Right lobe of liver (tissue), 6 donors: ENCODE data around the gene CTSF. TPM values are rescaled to one million over a fixed set of nuclear protein-coding genes. Genes with fewer than 3 reads are reported as not detected.

ENCODE experiments used
- ATAC-seq, 4 donors: fragments of 200-7000 bp; cut with Tn5 transposase; one replicate each; pipeline ENCODE4 v1.9.1; 2020; ENCODE audit warnings: mild to moderate bottlenecking in 4 of 4, moderate library complexity in 4 of 4
- DNase-seq, 3 donors: peaks; one replicate each; pipeline ENCODE4 v3.0.0-alpha.2; 2020
- H3K27ac ChIP-seq, 3 donors: fragments of 200-600 bp; one replicate each; pipeline ENCODE4 v1.8.0; 2022
- H3K27me3 ChIP-seq, 2 donors: fragments of 200-600 bp; one replicate each; pipeline ENCODE4 v1.8.0; 2022
- H3K36me3 ChIP-seq, 4 donors: fragments of 200-600 bp; sonication (generic) in 1 of 4; one replicate each; pipeline versions ENCODE4 v1.5.1 to v1.8.0; 2017 to 2022; ENCODE audit warnings: control low read depth in 1 of 4
- H3K4me1 ChIP-seq, 4 donors: fragments of 200-600 bp; sonication (generic) in 1 of 4; one replicate each; pipeline versions ENCODE4 v1.5.1 to v1.8.0; 2017 to 2022; ENCODE audit warnings: control low read depth in 1 of 4
- H3K4me3 ChIP-seq, 3 donors: fragments of 200-600 bp; one replicate each; pipeline ENCODE4 v1.8.0; 2022
- H3K9me3 ChIP-seq, 4 donors: fragments of 200-600 bp; sonication (generic) in 1 of 4; one replicate each; pipeline versions ENCODE4 v1.5.1 to v1.8.0; 2017 to 2022; ENCODE audit warnings: control low read depth in 1 of 4
- CTCF ChIP-seq, 4 donors: fragments of 200-600 bp in 3 of 4; fragments of 450-650 bp in 1 of 4; IDR thresholded peaks; one replicate each; pipeline versions ENCODE4 v1.5.1 to v1.8.0; 2016 to 2022; ENCODE audit warnings: antibody characterized with exemption in 4 of 4, mild to moderate bottlenecking in 2 of 4
- POLR2A ChIP-seq: fragments of 450-650 bp; IDR thresholded peaks from one replicate; pipeline ENCODE4 v1.6.1; 2017; ENCODE audit warnings: antibody characterized with exemption, mild to moderate bottlenecking
- WGBS: methylation state at CpG from one replicate; pipeline ENCODE4 v1.1.6; 2018; ENCODE audit warnings: low coverage, low lambda C conversion rate; ENCODE audit not compliant: insufficient coverage; ENCODE audit errors: missing lambda C conversion rate; 5-methylcytosine and 5-hydroxymethylcytosine counted together
- intact Hi-C, 2 donors: fragments of 100-400 bp; cut with DNase I; formaldehyde crosslinking; loops; one replicate each; pipeline versions ENCODE4 v1.11.2 to v1.14.1; 2022
- total RNA-seq, 6 experiments: library from RNA; depleted of rRNA in 2 of 6; stranded (reverse); fragments of >200 nt in 2 of 6; fragmentation: NEBNext Ultra II Directional in 3 of 6; extraction: Animal tissue kit (Norgen Biotek cat#: 25700) in 3 of 6; gene quantifications; one replicate each; pipeline versions ENCODE4 v1.1.0 to v1.2.4, GENCODE V29; 2016 to 2023
- donor health status: DM: no; HTN: yes; CAD: no.
- donor health status: DM: no; HTN: no; CAD: no.
- donor health status: DM: no; HTN: no; CAD: no.
- donor health status: DM: no; HTN: yes; CAD: no.
- donor health status: DM: no; HTN: yes; CAD: no.

CTSF gene
- total RNA-seq, 6 experiments from 2014 or later = 35.3 to 54.4 (median 44.7) TPM

DNA sequence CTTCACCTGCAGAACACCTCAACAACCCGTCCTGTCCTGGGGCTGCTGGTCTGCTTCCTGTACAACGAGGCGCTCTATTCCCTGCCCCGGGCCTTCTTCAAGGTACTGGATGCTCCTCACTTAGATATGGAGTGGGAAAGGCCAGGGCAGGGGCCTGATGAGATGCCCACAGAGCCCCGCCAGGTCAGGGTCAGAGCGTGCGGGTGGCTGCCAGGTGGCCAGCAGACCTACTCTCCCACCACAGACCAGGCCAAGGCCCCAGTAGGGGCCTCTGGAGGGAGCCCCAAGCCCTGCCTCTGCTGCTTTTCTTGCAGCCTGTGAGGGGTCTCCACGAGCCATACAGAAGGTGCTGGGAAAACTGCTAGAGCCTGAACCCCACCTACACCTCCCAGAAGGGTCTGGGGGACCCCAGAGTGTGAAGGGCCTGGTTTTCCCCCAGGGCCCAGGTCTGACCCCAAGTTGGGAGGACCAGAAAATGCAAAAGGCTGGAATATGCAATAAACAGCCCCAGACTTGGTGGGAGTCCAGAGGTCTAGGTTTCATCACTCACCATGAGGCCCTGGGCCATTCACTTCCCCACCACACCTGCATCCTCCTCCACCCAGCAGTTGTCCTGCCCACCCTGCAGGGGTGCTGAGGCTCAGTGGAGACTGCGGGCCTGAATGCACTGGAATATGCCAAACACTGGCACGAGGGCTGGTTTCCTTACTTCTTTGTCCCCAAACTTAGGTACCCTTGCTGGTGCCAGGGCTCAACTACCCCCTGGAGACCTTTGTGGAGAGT lies 37.3 kb downstream of the CTSF start:
- 93% methylated on average over 4 of the region's 10 CpGs for WGBS
- peaks cover 0 to under 1% (median 0%) of the 10 kb centered on the region in 4 donors for H3K36me3 ChIP-seq
- ATAC-seq = peak in 2 of 4 donors; percentile 14 to 19

DNA sequence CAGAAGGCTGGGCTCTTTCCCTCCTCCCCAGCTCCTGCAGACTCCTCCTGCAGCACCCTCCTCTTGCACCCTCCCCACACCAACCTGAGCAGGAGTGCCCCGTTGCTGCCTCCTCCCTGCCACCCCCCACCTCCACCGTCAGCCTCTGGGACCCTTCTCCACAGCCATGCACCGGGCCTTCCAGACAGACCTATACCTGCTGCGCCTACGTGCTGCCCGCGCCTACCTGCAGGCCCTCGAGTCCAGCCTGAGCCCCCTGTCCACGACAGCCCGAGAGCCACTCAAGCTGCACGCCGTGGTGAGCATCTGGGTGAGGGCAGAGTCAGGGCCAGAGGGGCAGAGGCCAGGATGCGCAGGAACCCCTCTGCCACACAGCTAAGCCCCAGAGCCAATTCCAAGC lies 38.8 kb downstream of the CTSF start:
- H3K36me3 ChIP-seq = no peaks in the 10 kb centered on the region
- DNase-seq (no peak), ATAC-seq (peak in 2 of 4 donors; percentile 14 to 22)
- intact Hi-C loops = no loop called here
- H3K4me3 ChIP-seq = no peak overlapping the region
- TF ChIP-seq CTCF (IDR thresholded peaks at IDR 0.05) (no peak), POLR2A (no peak)
- no CpG with 5 or more reads among the region's 13 CpGs for WGBS
- H3K27ac ChIP-seq = no peak overlapping the region
- no peaks in the 10 kb centered on the region for H3K4me1 ChIP-seq
- no peaks in the 10 kb centered on the region for H3K9me3 ChIP-seq
- no peaks in the 10 kb centered on the region for H3K27me3 ChIP-seq

More for the DNA sequence above, 37.3 kb downstream of the CTSF start:
- Histone ChIP-seq H3K4me3 (no peak overlapping the region), H3K27ac (no peak overlapping the region), H3K27me3 (no peaks in the 10 kb centered on the region), H3K9me3 (no peaks in the 10 kb centered on the region), H3K4me1 (no peaks in the 10 kb centered on the region)
- DNase-seq = no peak
- intact Hi-C loops = no loop called here
- no peak for TF ChIP-seq POLR2A

DNA sequence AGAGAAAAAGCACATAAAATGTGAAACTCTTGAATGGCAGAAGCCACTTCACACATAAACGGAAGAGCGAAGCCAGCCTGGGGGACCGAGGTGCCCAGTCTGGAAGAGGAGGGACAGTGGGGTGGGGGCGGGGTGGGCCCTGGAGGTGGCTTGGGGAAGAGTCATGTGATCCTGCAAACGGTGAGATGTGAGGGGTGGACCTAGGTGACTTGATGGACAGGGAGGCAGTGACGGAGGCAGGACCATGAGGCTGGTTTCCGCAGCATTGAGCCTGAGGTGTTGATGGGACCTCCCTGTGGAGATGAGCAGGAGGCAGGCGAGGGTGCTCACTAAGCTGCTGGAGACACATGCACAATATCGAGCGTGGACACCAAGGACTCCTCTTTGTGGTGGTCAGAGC lies 39.3 kb downstream of the CTSF start:
- Histone ChIP-seq H3K9me3 (no peaks in the 10 kb centered on the region), H3K36me3 (no peaks in the 10 kb centered on the region), H3K27me3 (no peaks in the 10 kb centered on the region), H3K4me3 (no peak overlapping the region), H3K4me1 (no peaks in the 10 kb centered on the region), H3K27ac (no peak overlapping the region)
- no peak for TF ChIP-seq CTCF (IDR thresholded peaks at IDR 0.05)
- TF ChIP-seq POLR2A = no peak
- ATAC-seq (no peak), DNase-seq (no peak)
- 76% methylated on average over 7 of the region's 10 CpGs for WGBS
- intact Hi-C loops = no loop called here

GRCh38 chr11:66524304-66525040 lies 43.9 kb downstream of the CTSF start:
- TF ChIP-seq POLR2A (no peak), CTCF (IDR thresholded peaks at IDR 0.05) (no peak)
- WGBS = 92% methylated on average over 9 of the region's 10 CpGs
- Histone ChIP-seq H3K4me3 (no peak overlapping the region), H3K4me1 (no peaks in the 10 kb centered on the region), H3K27me3 (no peaks in the 10 kb centered on the region), H3K9me3 (no peaks in the 10 kb centered on the region), H3K36me3 (peaks cover 0 to 6% (median 0%) of the 10 kb centered on the region in 4 donors), H3K27ac (no peak overlapping the region)
- no peak for DNase-seq
- ATAC-seq = no peak
- intact Hi-C loops = no loop called here

GRCh38 chr11:66523611-66524010 lies 44.8 kb downstream of the CTSF start:
- ATAC-seq (no peak), DNase-seq (no peak)
- H3K27me3 ChIP-seq = no peaks in the 10 kb centered on the region
- no peaks in the 10 kb centered on the region for H3K9me3 ChIP-seq
- TF ChIP-seq CTCF (IDR thresholded peaks at IDR 0.05) = no peak
- TF ChIP-seq POLR2A = no peak
- intact Hi-C loops = no loop called here
- no CpG with 5 or more reads among the region's 11 CpGs for WGBS
- H3K4me1 ChIP-seq = no peaks in the 10 kb centered on the region
- H3K27ac ChIP-seq = no peak overlapping the region
- no peak overlapping the region for H3K4me3 ChIP-seq
- peaks cover 0 to 6% (median under 1%) of the 10 kb centered on the region in 4 donors for H3K36me3 ChIP-seq
